Measurements from ENCODE around the gene P2RY4.

The P2RY4 gene

GRCh38 chrX:70257423-70258288 lies 2.3 kb downstream of the P2RY4 start:
- DNase-seq (ENCODE audit: low read depth, low spot score) = no peak
- in situ Hi-C loops (cut with HindIII; ENCODE audit: low sequenced_read_pairs) = no loop called here
- no peak overlapping the region for H3K4me3 ChIP-seq (ENCODE audit: low read depth, low read length)
- TF ChIP-seq, protein P1, sequence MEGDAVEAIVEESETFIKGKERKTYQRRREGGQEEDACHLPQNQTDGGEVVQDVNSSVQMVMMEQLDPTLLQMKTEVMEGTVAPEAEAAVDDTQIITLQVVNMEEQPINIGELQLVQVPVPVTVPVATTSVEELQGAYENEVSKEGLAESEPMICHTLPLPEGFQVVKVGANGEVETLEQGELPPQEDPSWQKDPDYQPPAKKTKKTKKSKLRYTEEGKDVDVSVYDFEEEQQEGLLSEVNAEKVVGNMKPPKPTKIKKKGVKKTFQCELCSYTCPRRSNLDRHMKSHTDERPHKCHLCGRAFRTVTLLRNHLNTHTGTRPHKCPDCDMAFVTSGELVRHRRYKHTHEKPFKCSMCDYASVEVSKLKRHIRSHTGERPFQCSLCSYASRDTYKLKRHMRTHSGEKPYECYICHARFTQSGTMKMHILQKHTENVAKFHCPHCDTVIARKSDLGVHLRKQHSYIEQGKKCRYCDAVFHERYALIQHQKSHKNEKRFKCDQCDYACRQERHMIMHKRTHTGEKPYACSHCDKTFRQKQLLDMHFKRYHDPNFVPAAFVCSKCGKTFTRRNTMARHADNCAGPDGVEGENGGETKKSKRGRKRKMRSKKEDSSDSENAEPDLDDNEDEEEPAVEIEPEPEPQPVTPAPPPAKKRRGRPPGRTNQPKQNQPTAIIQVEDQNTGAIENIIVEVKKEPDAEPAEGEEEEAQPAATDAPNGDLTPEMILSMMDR (IDR thresholded peaks at IDR 0.05; ENCODE audit: low read depth, low read length) = no peak

DNA sequence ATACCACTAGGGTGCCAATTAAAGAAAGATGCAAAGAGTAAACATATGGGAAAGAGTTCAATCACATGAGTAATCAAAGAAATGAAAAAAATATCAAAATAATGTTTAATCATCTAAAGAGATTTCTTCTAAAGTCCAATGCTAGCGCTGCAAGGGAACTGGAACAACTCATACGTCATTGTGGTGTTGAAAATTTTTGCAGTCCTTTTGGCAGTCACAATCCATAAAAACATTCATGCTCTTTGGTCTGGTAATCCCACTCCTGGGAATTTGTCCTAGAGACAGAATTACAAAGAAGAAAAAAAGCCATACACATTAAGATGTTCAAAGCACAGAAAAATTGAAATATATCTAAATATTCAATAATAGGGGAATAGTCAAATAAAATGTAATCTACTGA lies 4.6 kb downstream of the P2RY4 start:
- no peak for DNase-seq (ENCODE audit: low read depth, low spot score)
- H3K4me3 ChIP-seq (ENCODE audit: low read depth, low read length) = no peak overlapping the region
- in situ Hi-C loops (cut with HindIII; ENCODE audit: low sequenced_read_pairs) = no loop called here
- TF ChIP-seq, protein P1 (IDR thresholded peaks at IDR 0.05; ENCODE audit: low read depth, low read length) = no peak

DNA sequence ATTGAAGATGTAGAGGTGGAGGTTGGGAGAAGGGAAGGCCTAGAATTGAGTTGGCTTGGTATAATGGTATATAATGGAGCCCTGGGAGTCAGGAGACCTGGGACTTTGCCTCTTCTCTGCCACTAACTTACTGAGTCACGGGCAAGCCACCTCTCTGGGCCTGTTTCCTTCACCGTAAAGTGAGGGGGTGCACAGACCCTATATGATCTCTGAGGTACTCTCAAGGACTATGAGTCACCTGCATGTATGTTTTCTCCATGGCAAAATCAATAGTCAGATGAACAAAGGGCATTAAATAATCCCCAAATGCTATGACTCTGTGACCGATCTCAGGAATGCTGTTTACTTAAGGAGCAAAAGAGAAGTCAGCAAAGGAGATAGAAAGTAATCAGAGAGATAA lies 5.1 kb downstream of the P2RY4 start:
- TF ChIP-seq, protein P1 (IDR thresholded peaks at IDR 0.05; ENCODE audit: low read depth, low read length) = no peak
- in situ Hi-C loops (cut with HindIII; ENCODE audit: low sequenced_read_pairs) = no loop called here
- no peak for DNase-seq (ENCODE audit: low read depth, low spot score)
- H3K4me3 ChIP-seq (ENCODE audit: low read depth, low read length) = no peak overlapping the region

DNA sequence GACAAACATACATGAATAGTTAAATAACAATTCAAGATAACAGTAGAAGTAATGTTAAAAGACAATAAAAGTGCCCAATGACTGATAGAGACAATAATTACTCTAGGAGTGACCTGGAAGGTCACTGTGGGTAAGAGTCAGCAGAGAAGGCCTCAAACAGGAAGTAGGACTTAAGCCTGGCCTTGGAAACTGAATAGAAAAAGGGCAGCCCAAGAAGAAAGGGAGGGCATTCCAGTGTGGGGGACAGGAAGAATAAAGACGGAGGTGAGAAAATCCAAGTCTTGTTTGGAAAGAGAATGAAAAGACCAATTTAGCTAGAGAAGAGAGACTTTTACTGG lies 6.0 kb downstream of the P2RY4 start:
- TF ChIP-seq, protein P1 (IDR thresholded peaks at IDR 0.05; ENCODE audit: low read depth, low read length) = no peak
- DNase-seq (ENCODE audit: low read depth, low spot score) = no peak
- in situ Hi-C loops (cut with HindIII; ENCODE audit: low sequenced_read_pairs) = no loop called here
- no peak overlapping the region for H3K4me3 ChIP-seq (ENCODE audit: low read depth, low read length)

GRCh38 chrX:70253377-70254062 lies 6.5 kb downstream of the P2RY4 start:
- no peak overlapping the region for H3K4me3 ChIP-seq (ENCODE audit: low read depth, low read length)
- no peak for DNase-seq (ENCODE audit: low read depth, low spot score)
- TF ChIP-seq, protein P1 (IDR thresholded peaks at IDR 0.05; ENCODE audit: low read depth, low read length) = no peak
- in situ Hi-C loops (cut with HindIII; ENCODE audit: low sequenced_read_pairs) = no loop called here

- DNase-seq (ENCODE audit: low read depth, low spot score) = no peak
- H3K4me3 ChIP-seq (ENCODE audit: low read depth, low read length) = no peak overlapping the region
- in situ Hi-C loops (cut with HindIII; ENCODE audit: low sequenced_read_pairs) = no loop called here
- TF ChIP-seq, protein P1 (IDR thresholded peaks at IDR 0.05; ENCODE audit: low read depth, low read length) = no peak
These were observed 7.5 kb downstream of the P2RY4 start for GRCh38 chrX:70252491-70252890.

All from astrocyte of the spinal cord (primary cell).